AG08396 (cell line): ENCODE measurements around the gene RABGAP1L.
A peak's percentile ranks its signal among the peaks of the same experiment; 100 is the strongest.
"Not testable (repeated sequence)": the region's sequence is repeated elsewhere in the genome, so short reads cannot be mapped to it uniquely, and the experiment has no call there.

Experiments
- DNase-seq: peaks from one replicate; pipeline ENCODE4 v3.0.0; 2012; ENCODE audit warnings: low spot score, mixed read lengths

Gene RABGAP1L

DNA sequence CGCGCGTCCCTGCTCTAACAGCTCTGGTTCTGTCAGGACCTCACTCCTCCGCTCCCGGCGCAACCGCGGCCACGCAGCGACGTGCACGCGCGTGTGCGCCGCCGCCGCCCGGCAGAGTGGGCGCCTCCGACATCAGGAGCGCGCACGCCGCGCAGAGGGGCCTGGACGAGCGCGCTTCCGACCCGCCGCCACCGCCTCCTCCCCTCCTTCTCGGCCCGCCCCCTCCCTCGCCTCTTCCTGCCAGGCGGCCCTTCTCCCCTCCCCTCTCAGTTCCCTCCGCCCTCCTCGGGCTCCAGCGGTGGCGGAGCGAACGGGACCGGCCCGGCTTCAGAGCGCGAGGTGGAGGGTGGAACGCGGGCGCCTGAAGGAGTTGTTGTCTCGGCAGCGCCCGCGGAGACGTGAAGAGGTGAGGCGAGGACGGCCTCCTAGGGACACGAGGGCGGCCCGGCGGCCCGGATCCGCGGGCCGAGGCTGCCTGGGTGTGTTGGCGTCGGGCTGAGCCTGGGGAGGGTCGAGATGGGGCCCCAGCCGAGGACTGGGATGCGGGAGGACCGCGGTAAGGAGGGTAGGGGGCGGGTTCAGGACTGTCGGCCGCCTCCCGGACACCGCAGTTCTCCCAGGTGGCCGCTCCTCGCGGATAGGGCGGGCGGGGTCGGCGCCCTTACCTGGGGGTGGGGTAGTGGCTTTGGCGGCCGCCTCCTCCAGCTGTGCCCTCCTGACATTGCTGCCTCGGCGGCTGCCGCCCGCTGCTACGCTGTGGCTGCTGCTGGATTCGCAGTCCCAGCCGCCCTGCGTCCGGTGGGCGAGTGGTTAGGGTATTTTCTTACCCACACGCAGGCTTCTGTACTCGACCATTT lies at the start of gene RABGAP1L:
RABGAP1L (plus strand) TSS at position 269 of the 857 bp plus-strand sequence.
- DNase-seq: peak; percentile 96

DNA sequence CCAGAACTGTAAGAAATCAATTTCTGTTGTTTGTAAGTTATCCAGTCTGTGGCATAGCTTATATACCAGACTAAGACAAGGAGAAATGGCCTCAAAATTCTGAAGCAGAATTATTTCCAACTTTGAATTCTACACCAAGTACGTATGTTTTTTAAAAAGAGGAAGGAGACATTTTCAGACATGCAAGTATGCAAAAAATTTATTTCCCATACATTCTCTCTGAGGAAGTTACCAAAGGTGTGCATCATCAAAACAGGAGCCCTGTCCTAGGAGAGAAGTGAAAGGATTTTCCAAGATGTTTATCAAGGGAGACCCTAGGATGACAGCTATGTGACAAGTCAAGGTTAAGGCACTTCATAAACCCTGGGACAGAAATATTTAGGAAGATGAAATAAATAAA lies 49.3 kb upstream of the RABGAP1L start:
- no peak for DNase-seq

DNA sequence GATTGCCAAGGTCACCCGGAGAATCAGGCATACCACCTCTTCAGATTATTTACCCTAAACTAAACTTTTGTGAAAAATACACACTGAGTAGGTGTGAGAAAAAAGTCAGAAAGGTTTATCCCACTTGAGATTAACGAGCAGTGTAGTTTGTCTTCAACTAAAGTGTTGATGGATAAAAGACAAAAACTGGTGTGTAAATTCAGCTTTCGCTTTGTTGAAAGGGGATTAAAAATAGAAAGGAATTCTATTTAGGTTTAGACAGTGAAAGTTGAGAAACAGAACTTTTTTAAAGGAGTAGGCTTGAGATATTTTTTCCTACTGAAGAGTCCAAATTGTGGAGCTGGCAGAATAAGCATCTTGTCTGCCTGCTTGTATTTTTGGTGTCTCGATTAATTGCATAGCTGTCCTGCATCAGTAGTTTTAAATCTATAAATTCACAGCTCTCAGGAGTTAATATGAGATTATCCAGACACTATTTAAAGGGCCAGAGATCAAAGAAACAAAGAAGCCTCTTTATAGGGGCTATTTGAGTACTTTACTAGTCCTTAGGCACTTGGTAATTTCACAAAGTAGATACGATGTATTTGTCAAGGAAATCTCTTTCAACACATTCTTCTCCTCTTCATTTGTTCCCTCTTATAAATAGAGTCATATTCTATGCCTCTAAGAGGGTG lies 46.7 kb upstream of the RABGAP1L start:
- DNase-seq: no peak

DNA sequence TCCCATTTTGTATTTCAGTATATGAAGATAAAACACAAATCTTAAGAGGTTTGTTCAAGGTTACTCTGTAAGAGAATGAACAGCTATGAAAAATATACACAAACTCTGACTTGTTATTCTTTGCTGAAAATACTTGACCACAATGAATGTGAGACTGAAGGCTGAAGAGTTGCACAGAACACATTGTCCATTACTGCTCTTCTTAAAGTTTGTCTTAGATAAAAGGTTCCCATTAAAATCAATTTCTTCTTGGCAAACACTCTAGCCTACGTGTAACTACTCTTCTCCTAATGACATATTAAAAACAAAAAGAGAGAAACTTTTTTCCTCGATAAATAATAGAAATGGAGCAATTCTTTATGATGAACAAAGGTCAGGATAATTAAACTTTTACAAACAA lies 45.2 kb upstream of the RABGAP1L start:
- no peak for DNase-seq

DNA sequence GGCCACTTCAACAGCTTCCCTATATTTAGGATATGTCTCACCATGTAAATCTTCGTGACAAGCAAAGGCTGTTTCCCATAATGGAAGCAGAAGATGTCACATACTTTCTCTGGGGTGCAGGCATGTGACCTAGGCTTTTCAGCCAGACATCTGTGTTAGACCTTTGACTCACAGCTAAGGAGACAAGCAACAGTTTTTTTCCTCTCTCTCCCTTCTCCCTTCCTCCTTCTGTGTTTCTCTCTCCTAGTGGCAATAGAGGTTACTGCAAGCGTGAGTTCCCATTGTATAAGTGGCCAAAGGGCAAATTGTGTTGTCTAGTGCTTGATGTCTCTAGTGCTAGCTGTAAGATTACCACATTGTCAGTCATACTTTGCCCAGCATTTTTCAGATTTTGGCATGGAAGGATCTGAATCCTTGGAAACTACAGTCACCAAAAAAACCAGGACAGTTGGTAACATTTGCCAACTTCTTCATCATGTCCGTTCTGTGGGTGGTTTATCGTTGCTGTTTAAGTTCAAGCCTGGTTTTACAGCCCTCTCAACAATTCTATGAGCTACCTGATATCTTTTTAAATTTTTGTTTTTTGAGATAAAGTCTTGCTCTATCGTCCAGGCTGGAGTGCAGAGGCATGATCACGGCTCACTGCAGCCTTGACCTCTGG lies 44.4 kb upstream of the RABGAP1L start:
- DNase-seq: peak; percentile 18

DNA sequence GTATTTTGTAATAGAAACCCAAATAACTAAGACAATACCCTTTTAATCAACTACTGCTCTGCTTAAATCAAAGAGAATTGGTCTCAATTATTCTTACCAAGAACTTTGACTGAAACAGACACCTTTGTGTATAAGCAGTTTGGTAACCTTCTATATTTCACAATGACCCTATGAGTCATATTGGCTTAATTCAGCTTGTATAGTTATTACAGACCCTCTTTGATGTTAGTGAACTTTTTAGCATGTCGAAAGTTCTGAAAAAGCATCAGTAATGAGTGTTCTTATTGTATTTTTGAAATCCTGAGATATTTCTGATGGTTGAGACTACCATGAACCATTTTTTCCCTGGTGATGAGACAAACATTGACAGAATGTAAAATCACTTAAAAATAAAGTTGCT lies 43.3 kb upstream of the RABGAP1L start:
- no peak for DNase-seq

DNA sequence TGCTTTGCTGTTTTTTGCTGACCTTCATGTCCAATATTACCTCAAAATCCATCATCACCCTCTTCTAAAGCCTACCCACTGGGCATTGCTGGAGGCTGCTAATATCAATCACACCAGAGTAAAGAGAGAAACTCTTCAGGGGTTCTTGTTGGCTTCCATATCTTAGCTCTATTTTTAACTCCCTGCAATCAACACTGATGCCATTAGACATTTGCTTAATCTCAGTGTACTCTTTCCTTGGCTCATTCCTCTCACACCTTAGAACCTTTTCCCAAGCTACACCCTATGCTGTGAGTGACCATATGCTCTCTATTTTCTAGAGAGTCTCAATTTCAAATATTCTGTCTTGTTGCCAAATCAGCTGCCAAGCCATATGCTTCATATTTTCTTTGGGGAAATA lies 40.6 kb upstream of the RABGAP1L start:
- no peak for DNase-seq

DNA sequence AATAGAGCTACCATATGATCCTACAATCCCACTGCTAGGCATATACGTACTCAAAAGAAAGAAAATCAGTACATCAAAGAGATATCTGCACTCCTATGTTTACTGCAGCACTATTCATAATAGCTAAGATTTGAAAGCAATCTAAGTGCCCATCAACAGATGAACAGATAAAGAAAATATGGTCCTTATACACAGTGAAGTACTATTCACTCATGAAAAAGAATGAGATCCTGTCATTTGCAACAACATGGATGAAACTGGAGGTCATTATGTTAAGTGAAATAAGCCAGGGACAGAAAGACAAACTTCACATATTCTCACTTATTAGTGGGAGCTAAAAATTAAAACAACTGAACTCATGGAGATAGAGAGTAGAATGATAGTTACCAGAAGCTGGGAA lies 37.0 kb upstream of the RABGAP1L start:
- not testable (repeated sequence) for DNase-seq

DNA sequence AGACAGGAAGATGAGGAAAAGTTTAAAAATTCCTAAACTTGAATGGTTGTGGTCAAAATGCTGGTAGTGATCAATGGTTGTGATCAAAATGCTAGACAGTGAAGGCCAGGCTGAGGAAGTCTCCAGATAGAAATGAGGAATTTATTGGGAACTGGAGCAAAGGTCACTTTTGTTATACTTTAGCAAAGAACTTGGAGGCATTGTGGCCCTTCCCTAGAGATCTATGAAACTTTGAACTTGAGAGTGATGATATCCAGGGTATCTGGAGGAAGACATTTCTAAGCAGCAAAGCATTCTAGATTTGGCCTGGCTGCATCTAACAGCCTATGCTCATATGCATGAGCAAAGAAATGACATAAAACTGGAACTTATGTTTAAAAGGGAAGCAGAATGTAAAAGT lies 35.5 kb upstream of the RABGAP1L start:
- DNase-seq: no peak

DNA sequence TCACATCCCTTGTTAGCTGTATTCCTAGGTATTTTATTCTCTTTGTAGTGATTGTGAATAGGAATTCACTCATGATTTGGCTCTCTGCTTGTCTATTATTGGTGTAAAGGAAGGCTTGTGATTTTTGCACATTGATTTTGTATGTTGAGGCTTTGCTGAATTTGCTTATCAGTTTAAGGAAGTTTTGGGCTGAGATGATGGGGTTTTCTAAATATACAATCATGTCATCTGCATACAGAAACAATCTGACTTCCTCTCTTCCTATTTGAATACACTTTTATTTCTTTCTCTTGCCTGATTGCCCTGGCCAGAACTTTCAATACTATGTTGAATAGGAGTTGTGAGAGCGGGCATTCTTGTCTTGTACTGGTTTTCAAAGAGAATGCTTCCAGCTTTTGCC lies 32.1 kb upstream of the RABGAP1L start:
- not testable (repeated sequence) for DNase-seq

DNA sequence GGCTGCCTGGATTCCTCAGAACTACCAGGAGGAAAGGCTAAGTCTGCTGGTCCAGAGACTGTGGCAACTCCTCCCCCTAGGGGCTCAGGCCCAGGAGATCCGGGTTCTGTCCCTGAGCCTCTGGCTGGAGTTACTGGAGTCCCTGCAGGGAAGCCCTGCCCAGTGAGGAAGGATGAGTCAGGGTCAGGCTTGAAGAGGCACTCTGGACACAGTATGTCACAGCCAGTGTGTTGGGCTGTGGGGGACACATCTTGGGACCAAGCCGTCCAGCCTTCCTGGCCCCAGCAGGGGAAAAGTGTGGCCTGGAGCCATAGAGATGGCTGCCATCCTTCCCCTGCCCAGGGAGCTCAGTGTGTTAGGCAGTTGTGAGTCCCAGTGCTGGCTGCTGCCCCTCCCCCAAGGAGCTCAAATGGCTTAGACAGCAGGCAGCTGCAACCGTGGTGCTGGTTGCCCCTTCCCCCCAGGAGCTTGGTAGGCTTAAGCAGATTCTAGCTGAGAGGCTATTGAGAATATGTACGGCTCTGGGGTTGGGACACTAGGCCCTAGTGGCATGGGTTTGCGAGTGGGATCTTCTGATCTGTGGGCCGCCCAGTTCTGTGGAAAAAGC lies 28.2 kb upstream of the RABGAP1L start:
- DNase-seq: no peak

DNA sequence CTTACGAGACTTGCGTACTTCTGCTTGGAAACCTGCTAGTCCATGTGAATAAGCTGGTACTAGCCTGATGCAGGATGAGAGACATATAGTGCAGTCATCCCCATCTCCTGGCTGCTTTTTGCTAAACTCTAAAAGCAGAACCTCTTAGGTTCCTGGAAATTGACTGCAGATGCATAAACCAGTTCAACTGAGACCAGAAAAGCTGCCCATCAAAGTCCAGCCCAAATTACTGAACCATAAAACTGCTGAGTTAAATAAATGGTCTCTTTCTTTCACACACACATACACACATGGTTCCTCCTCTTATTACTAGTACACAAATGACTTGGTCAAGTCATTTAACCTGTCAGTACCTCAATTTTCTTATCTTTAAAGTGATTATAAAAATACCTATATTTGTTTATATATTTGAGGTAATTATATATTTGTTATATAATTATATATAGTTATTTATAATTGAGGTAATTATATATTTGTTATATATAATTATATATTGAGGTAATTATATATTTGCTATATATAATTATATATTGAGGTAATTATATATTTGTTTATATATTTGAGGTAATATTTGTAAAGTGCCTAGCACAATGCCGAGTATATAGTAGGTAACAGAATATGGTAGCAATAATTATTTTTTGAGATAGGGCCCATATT lies 25.2 kb upstream of the RABGAP1L start:
- no peak for DNase-seq

DNA sequence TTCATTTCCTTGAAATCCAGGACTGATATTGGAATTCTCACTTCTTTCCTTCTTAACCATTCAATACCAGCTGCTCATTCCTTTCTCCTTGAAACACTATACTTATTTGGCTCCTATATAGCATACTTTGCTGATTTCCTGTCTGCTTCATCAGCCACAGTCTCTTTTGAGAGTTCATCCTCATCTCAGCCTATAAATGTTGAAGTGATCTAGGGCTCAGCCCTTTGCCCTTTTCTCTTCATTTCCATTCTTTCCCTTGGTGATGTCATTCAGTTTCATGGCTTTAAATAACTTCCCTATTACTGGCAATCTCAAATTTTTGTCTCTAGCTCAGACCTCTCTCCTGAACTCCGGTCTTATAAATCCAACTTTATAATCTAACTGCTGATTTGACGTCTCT lies 24.1 kb upstream of the RABGAP1L start:
- DNase-seq: no peak

DNA sequence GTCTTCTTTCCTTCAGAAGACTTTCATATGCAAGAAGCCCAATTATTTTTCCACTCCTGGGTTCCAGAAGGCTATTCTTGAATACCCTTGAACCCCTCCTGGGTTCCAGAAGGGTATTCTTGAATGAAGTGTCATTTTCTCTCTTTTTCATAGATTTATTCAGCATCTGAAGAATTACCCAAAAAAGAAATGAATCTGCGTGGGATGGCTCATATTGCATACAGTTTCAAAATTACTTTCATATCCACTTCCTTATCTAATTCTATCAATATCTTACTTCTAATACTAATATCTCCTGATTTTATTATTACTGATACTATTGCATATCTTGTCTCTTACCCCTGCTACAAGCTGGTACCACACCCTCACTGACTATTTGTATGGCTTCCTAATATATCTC lies 22.6 kb upstream of the RABGAP1L start:
- DNase-seq: no peak

DNA sequence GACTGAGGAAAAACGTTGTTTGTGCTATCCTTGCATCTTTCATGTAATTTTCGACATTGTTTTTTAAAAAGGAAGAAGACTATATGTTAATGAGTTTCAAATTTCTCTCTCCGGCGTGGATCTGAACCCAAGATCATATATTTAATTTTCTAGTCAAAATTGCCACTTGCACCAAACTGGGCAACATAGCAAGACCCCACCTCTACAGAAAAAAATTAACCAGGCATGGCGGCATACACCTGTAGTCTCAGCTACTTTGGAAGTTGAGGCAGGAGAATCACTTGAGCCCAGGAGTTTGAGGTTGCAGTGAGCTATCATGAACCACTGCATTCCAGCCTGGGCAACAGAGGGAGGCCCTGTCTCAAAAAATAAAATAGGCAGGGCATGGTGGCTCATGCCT lies 16.5 kb upstream of the RABGAP1L start:
- DNase-seq: no peak

DNA sequence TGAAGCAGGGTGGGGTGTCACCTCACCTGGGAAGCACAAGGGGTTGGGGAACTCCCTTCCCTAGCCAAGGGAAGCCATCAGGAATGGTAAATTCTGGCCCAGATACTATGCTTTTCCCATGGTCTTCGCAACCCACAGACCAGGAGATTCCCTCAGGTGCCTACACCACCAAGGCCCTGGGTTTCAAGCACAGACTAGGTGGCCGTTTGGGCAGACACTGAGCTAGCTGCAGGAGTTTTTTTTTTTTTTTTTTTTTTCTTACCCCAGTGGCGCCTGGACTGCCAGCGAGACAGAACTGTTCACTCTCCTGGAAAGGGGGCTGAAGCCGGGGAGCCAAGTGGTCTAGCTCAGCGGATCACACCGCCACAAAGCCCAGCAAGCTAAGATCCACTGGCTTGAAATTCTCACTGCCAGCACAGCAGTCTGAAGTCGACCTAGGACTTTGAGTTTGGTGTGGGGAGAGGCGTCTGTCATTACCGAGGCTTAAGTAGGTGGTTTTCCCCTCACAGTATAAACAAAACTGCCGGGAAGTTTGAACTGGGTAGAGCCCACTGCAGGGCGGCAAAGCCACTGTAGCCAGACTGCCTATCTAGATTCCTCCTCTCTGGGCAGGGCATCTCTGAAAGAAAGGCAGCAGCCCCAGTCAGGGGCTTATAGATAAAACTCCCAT lies 15.5 kb upstream of the RABGAP1L start:
- not testable (repeated sequence) for DNase-seq

DNA sequence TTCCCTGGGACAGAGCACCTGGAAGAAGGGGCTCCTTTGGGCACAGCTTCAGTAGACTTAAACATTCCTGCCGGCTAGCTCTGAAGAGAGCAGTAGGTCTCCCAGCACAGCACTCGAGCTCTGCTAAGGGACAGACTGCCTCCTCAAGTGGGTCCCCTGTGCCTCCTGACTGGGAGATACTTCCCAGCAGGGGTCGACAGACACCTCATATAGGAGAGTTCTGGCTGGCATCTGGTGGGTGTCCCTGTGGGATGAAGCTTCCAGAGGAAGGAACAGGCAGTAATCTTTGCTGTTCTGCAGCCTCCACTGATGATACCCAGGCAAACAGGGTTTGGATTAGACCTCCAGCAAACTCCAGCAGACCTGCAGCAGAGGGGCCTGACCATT lies 14.9 kb upstream of the RABGAP1L start:
- DNase-seq: not testable (repeated sequence)

DNA sequence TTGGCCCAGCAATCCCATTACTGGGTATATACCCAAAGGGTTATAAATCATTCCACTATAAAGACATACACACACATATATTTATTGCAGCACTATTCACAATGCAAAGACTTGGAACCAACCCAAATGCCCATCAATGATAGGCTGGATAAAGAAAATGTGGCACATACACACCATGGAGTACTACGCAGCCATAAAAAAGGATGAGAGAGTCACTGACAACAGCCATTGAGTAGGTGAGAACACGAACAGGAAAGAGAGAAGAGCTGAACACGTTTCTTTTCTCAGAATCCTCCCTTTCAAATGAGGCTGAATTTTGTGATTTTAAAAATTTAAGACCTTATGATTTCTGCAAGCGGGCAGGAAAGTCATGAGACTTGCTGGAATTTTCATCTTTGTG lies 10.1 kb upstream of the RABGAP1L start:
- DNase-seq: no peak

DNA sequence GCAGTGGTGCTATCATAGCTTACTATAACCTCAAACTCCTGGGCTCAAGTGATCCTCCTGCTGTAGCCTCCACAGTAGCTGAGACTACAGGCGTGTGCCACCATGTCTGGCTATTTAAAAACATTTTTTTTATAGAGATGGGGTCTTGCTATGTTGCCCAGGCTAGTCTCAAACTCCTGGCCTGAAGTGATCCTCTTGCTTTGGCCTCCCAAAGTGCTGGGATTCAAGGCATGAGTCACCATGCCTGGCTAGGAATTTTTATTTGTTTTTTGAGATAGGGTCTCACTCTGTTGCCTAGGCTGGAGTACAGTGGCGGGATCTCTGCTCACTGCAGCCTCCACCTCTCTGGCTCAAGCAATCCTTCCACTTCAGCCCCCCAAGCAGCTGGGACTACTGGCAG lies 8.8 kb upstream of the RABGAP1L start:
- no peak for DNase-seq

DNA sequence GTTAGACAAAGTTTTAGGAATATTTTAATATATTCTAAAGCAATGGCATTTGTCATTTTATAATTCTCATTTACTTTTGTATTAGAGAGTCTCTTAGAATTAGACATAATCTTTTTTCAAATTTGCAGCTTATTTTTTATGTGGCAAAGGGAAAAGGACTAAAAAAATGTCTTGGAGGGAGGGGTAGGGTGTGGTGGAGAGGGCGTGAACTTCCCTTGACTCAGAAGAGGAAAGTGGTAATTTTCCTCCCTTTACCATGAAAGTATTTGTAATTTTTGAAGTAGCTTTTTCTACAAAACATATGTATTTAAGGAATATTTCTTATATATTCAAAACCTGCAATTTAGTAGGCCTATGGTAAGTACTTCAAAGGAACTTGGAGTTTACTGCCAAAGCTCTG lies 6.9 kb upstream of the RABGAP1L start:
- DNase-seq: no peak

DNA sequence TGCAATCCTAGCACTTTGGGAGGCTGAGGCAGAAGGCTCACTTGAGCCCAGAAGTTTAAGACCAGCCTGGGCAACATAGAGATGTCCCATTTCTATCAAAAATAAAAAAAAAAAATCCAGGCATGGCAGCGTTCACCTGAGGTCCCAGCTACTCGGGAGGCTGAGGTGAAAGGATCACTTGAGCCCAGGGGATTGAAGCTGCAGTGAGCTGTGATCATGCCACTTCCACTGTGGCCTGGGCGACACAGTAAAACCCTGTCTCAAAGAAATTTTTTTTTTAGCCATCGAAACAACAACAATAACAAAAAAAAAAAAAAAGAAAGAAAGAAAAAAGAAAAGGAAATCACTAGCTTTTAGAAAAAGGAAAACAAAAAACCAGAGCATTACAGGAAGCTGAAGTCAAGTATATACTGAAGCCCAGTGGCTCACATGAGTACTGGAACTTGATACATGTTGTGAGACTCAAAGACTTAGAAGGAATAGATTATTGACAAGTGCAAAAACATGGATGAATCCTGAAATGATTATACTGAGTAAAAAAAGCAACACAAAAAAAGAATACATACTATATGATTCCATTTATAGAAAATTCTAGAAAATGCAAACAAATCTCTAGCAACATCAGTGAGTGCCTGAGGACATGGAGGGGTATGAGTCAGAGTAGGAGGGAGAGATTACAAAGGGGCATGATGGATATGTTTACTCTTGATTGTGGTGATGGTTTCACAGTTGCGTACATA lies 6.1 kb upstream of the RABGAP1L start:
- DNase-seq: no peak
